Breast epithelium (tissue), 4 donors: ENCODE results near the gene TOB2. TPM values are rescaled to one million over a fixed set of nuclear protein-coding genes. Genes with fewer than 3 reads are reported as not detected.
"Not testable (repeated sequence)": the region's sequence is repeated elsewhere in the genome, so short reads cannot be mapped to it uniquely, and the experiment has no call there.

Source experiments
- DNase-seq, 2 donors: peaks; one replicate each; pipeline ENCODE4 v3.0.0-alpha.2; 2019; ENCODE audit warnings: low spot score in 2 of 2
- H3K27ac ChIP-seq, 2 donors: fragments of 200-600 bp; sonication (generic) in 1 of 2; one replicate each; pipeline ENCODE4 v1.5.1; 2016 to 2019; ENCODE audit warnings: mild to moderate bottlenecking in 1 of 2
- H3K27me3 ChIP-seq, 2 donors: fragments of 200-600 bp; sonication (generic) in 1 of 2; one replicate each; pipeline versions ENCODE4 v1.5.1 to v1.6.0; 2017 to 2019; ENCODE audit warnings: control low read depth in 1 of 2, mild to moderate bottlenecking in 1 of 2
- H3K36me3 ChIP-seq: fragments of 200-600 bp; one replicate; pipeline ENCODE4 v1.5.1; 2019
- H3K4me1 ChIP-seq, 2 donors: fragments of 200-600 bp; sonication (generic); one replicate each; pipeline ENCODE4 v1.5.1; 2016 to 2019; ENCODE audit warnings: control low read depth in 1 of 2
- H3K4me3 ChIP-seq, 3 donors: fragments of 200-600 bp; sonication (generic); 1 replicate in 2 of 3; 2 replicates in 1 of 3; pipeline ENCODE4 v1.5.1; 2016 to 2019; ENCODE audit warnings: mild to moderate bottlenecking in 3 of 3, moderate library complexity in 2 of 3
- H3K9me3 ChIP-seq, 2 donors: fragments of 200-600 bp; sonication (generic) in 1 of 2; one replicate each; pipeline ENCODE4 v1.5.1; 2016 to 2019; ENCODE audit warnings: control low read depth in 1 of 2
- POLR2A ChIP-seq: fragments of 450-650 bp; IDR thresholded peaks from one replicate; pipeline ENCODE4 v1.6.1; 2016; ENCODE audit warnings: antibody characterized with exemption, mild to moderate bottlenecking, moderate library complexity
- POLR2AphosphoS5 ChIP-seq, 3 donors: sonication (generic); formaldehyde crosslinking; IDR thresholded peaks; one replicate each; pipeline ENCODE4 v1.6.1; 2017; ENCODE audit warnings: antibody characterized with exemption in 3 of 3
- intact Hi-C: fragments of 100-400 bp; cut with DNase I; formaldehyde crosslinking; loops from one replicate; pipeline ENCODE4 v1.15.1; 2023; ENCODE audit warnings: low total_unique reads
- total RNA-seq, 3 donors: library from RNA; depleted of rRNA; stranded (reverse); fragments of >200 nt; gene quantifications; one replicate each; pipeline ENCODE4 v1.1.0, GENCODE V29; 2016
- TF ChIP-seq, protein P1 (sequence below), 3 donors: fragments of 450-650 bp; IDR thresholded peaks; one replicate each; pipeline ENCODE4 v1.5.1; 2016 to 2017; ENCODE audit warnings: antibody characterized with exemption in 3 of 3, mild to moderate bottlenecking in 3 of 3, moderate library complexity in 3 of 3

TOB2 gene
- total RNA-seq, 3 donors from 2014 or later, result 28.8 to 61.9 (median 45.8) TPM

GRCh38 chr22:41444360-41445128 is 2.1 kb downstream of the TOB2 start:
- DNase-seq, result peak; percentile 85 to 92
- Histone ChIP-seq H3K4me3 (peak overlapping the region; percentile 69 to 100 (median 93)), H3K27me3 (no peaks in the 10 kb centered on the region), H3K36me3 (no peaks in the 10 kb centered on the region), H3K27ac (peak overlapping the region; percentile 97 to 100), H3K9me3 (no peaks in the 10 kb centered on the region), H3K4me1 (no peaks in the 10 kb centered on the region)
- intact Hi-C loops, result loop anchor here (10.0 kb wide), 1 partner anchor 590 kb away; the partner anchor contains the start of genes ST13 and XPNPEP3
- TF ChIP-seq POLR2AphosphoS5 (IDR thresholded peaks at IDR 0.05) (peak; percentile 65 to 81 (median 75)), POLR2A (no peak)
- TF ChIP-seq, protein P1, sequence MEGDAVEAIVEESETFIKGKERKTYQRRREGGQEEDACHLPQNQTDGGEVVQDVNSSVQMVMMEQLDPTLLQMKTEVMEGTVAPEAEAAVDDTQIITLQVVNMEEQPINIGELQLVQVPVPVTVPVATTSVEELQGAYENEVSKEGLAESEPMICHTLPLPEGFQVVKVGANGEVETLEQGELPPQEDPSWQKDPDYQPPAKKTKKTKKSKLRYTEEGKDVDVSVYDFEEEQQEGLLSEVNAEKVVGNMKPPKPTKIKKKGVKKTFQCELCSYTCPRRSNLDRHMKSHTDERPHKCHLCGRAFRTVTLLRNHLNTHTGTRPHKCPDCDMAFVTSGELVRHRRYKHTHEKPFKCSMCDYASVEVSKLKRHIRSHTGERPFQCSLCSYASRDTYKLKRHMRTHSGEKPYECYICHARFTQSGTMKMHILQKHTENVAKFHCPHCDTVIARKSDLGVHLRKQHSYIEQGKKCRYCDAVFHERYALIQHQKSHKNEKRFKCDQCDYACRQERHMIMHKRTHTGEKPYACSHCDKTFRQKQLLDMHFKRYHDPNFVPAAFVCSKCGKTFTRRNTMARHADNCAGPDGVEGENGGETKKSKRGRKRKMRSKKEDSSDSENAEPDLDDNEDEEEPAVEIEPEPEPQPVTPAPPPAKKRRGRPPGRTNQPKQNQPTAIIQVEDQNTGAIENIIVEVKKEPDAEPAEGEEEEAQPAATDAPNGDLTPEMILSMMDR (IDR thresholded peaks at IDR 0.05), result peak in 1 of 3 donors; percentile 15

GRCh38 chr22:41442240-41442792 is 4.3 kb downstream of the TOB2 start:
- Histone ChIP-seq H3K36me3 (no peaks in the 10 kb centered on the region), H3K4me3 (no peak overlapping the region), H3K9me3 (no peaks in the 10 kb centered on the region), H3K27ac (peak overlapping the region in 1 of 2 donors; percentile 42), H3K27me3 (no peaks in the 10 kb centered on the region), H3K4me1 (no peaks in the 10 kb centered on the region)
- TF ChIP-seq POLR2AphosphoS5 (IDR thresholded peaks at IDR 0.05), result no peak
- TF ChIP-seq, protein P1 (IDR thresholded peaks at IDR 0.05), result no peak
- no peak for TF ChIP-seq POLR2A
- intact Hi-C loops, result loop anchor here (10.0 kb wide), 1 partner anchor 588 kb away; the partner anchor contains the start of genes ST13 and XPNPEP3
- no peak for DNase-seq

DNA sequence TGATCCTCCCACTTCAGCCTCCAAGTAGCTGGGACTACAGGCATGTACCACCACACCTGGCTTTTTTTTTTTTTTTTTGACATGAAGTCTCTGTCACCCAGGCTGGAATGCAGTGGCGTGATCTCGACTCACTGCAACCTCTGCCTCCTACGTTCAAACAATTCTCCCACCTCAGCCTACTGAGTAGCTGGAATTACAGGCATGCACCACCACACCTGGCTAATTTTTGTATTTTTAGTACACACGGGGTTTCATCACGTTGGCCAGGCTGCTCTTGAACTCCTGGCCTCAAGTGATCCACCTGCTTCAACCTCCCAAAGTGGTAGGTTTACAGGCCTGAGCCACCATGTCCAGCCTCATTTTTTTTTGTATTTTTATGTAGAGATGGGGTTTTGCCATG is 6.1 kb downstream of the TOB2 start:
- intact Hi-C loops, result loop anchor here (10.0 kb wide), 1 partner anchor 586 kb away; the partner anchor contains the start of genes ST13 and XPNPEP3
- H3K27me3 ChIP-seq, H3K9me3 ChIP-seq, H3K4me3 ChIP-seq, DNase-seq, H3K36me3 ChIP-seq, H3K4me1 ChIP-seq: not testable (repeated sequence)
- peak overlapping the region in 1 of 2 donors; percentile 22 for H3K27ac ChIP-seq

- H3K27ac ChIP-seq, result no peak overlapping the region
- intact Hi-C loops, result no loop called here
These were observed 9.4 kb downstream of the TOB2 start for GRCh38 chr22:41437198-41437597.

GRCh38 chr22:41436322-41437113 is 10.1 kb downstream of the TOB2 start:
- TF ChIP-seq POLR2AphosphoS5 (IDR thresholded peaks at IDR 0.05) (no peak), POLR2A (no peak)
- TF ChIP-seq, protein P1 (IDR thresholded peaks at IDR 0.05), result no peak
- intact Hi-C loops, result no loop called here
- peaks cover 6% of the 10 kb centered on the region for H3K36me3 ChIP-seq
- no peak overlapping the region for H3K4me3 ChIP-seq
- no peaks in the 10 kb centered on the region for H3K27me3 ChIP-seq
- no peaks in the 10 kb centered on the region for H3K9me3 ChIP-seq
- no peak overlapping the region for H3K27ac ChIP-seq
- H3K4me1 ChIP-seq, result peaks cover 0 to 19% of the 10 kb centered on the region in 2 donors
- no peak for DNase-seq

More at GRCh38 chr22:41437198-41437597, 9.4 kb downstream of the TOB2 start:
- TF ChIP-seq POLR2A, result no peak
- TF ChIP-seq, protein P1 (IDR thresholded peaks at IDR 0.05), result no peak
- no peak for TF ChIP-seq POLR2AphosphoS5 (IDR thresholded peaks at IDR 0.05)
- Histone ChIP-seq H3K4me1 (peaks cover 0 to 19% of the 10 kb centered on the region in 2 donors), H3K9me3 (no peaks in the 10 kb centered on the region), H3K4me3 (no peak overlapping the region), H3K27me3 (no peaks in the 10 kb centered on the region), H3K36me3 (peaks cover 6% of the 10 kb centered on the region)
- no peak for DNase-seq
